ENCODE measurements around the gene WNT11.

Gene WNT11

GRCh38 chr11:76141901-76142588 is 64.3 kb downstream of the WNT11 start:
- Histone ChIP-seq H3K27ac (ENCODE audit: low read length) (no peak overlapping the region), H3K4me2 (ENCODE audit: low read depth, low read length) (no peak overlapping the region), H3K36me3 (replicated peaks; ENCODE audit: insufficient read depth, low read length) (no peaks in the 10 kb centered on the region), H3K9ac (ENCODE audit: low read length) (no peak overlapping the region), H3F3A (ENCODE audit: insufficient read depth, low read length) (no peaks in the 10 kb centered on the region), H3K79me2 (ENCODE audit: low read length) (no peaks in the 10 kb centered on the region), H3K9me2 (replicated peaks; ENCODE audit: insufficient read depth, low read length) (no peaks in the 10 kb centered on the region), H3K4me3 (ENCODE audit: low read length) (no peak overlapping the region), H3K9me3 (replicated peaks; ENCODE audit: insufficient read depth, low read length) (no peaks in the 10 kb centered on the region), H3K27me3 (replicated peaks; ENCODE audit: insufficient read depth, low read length) (no peaks in the 10 kb centered on the region), H3K4me1 (ENCODE audit: low read length) (no peaks in the 10 kb centered on the region), H2AFZ (ENCODE audit: low read length) (no peak overlapping the region), H4K20me1 (ENCODE audit: insufficient read depth, low read length) (no peaks in the 10 kb centered on the region)
- DNase-seq, result no peak
- TF ChIP-seq EZH2 (optimal IDR thresholded peaks at IDR 0.05; ENCODE audit: low read depth, low read length) (no peak), EZH2phosphoT487 (IDR thresholded peaks at IDR 0.05; ENCODE audit: low read length) (no peak)
- TF ChIP-seq, protein P1, sequence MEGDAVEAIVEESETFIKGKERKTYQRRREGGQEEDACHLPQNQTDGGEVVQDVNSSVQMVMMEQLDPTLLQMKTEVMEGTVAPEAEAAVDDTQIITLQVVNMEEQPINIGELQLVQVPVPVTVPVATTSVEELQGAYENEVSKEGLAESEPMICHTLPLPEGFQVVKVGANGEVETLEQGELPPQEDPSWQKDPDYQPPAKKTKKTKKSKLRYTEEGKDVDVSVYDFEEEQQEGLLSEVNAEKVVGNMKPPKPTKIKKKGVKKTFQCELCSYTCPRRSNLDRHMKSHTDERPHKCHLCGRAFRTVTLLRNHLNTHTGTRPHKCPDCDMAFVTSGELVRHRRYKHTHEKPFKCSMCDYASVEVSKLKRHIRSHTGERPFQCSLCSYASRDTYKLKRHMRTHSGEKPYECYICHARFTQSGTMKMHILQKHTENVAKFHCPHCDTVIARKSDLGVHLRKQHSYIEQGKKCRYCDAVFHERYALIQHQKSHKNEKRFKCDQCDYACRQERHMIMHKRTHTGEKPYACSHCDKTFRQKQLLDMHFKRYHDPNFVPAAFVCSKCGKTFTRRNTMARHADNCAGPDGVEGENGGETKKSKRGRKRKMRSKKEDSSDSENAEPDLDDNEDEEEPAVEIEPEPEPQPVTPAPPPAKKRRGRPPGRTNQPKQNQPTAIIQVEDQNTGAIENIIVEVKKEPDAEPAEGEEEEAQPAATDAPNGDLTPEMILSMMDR (IDR thresholded peaks at IDR 0.05; ENCODE audit: low read length), result no peak

DNA sequence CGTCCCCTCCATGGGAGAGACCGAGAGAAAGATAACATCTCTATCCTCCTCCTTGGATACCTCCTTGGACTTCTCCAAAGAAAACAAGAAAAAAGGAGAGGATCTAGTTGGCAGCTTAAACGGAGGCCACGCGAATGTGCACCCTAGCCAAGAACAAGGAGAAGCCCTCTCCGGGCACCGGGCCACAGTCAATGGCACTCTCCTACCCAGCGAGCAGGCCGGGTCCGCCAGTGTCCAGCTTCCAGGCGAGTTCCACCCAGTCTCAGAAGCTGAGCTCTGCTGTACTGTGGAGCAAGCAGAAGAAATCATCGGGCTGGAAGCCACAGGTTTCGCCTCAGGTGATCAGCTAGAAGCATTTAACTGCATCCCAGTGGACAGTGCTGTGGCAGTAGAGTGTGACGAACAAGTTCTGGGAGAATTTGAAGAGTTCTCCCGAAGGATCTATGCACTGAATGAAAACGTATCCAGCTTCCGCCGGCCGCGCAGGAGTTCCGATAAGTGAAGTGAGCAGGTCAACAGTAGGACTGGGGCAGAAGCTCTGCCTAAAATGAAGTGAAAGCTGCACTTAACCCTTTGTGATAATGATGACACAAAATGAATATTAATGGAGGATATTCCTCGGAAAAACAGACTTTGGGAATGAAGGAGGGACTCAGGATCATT is 65.3 kb downstream of the WNT11 start:
- H3K36me3 ChIP-seq (replicated peaks; ENCODE audit: insufficient read depth, low read length), result no peaks in the 10 kb centered on the region

GRCh38 chr11:76139314-76139713 is 67.0 kb downstream of the WNT11 start:
- H3K4me1 ChIP-seq (ENCODE audit: low read length), result no peaks in the 10 kb centered on the region
- no peak for DNase-seq
- H2AFZ ChIP-seq (ENCODE audit: low read length), result no peak overlapping the region
- no peaks in the 10 kb centered on the region for H3K79me2 ChIP-seq (ENCODE audit: low read length)
- H3K4me3 ChIP-seq (ENCODE audit: low read length), result no peak overlapping the region
- no peak overlapping the region for H3K4me2 ChIP-seq (ENCODE audit: low read depth, low read length)
- H3K9me3 ChIP-seq (replicated peaks; ENCODE audit: insufficient read depth, low read length), result no peaks in the 10 kb centered on the region
- H3F3A ChIP-seq (ENCODE audit: insufficient read depth, low read length), result no peaks in the 10 kb centered on the region
- no peaks in the 10 kb centered on the region for H4K20me1 ChIP-seq (ENCODE audit: insufficient read depth, low read length)
- no peak overlapping the region for H3K9ac ChIP-seq (ENCODE audit: low read length)
- TF ChIP-seq, protein P1 (IDR thresholded peaks at IDR 0.05; ENCODE audit: low read length), result no peak
- no peaks in the 10 kb centered on the region for H3K9me2 ChIP-seq (replicated peaks; ENCODE audit: insufficient read depth, low read length)
- no peaks in the 10 kb centered on the region for H3K27me3 ChIP-seq (replicated peaks; ENCODE audit: insufficient read depth, low read length)
- no peaks in the 10 kb centered on the region for H3K36me3 ChIP-seq (replicated peaks; ENCODE audit: insufficient read depth, low read length)
- H3K27ac ChIP-seq (ENCODE audit: low read length), result no peak overlapping the region

More for the DNA sequence above, 65.3 kb downstream of the WNT11 start:
- H2AFZ ChIP-seq (ENCODE audit: low read length), result no peak overlapping the region
- H3K9me3 ChIP-seq (replicated peaks; ENCODE audit: insufficient read depth, low read length), result no peaks in the 10 kb centered on the region
- no peak overlapping the region for H3K4me2 ChIP-seq (ENCODE audit: low read depth, low read length)
- no peak for DNase-seq
- TF ChIP-seq, protein P1 (IDR thresholded peaks at IDR 0.05; ENCODE audit: low read length), result no peak
- no peak for TF ChIP-seq EZH2phosphoT487 (IDR thresholded peaks at IDR 0.05; ENCODE audit: low read length)
- TF ChIP-seq EZH2 (optimal IDR thresholded peaks at IDR 0.05; ENCODE audit: low read depth, low read length), result no peak
- H3K79me2 ChIP-seq (ENCODE audit: low read length), result no peaks in the 10 kb centered on the region
- H3K4me1 ChIP-seq (ENCODE audit: low read length), result no peaks in the 10 kb centered on the region
- H4K20me1 ChIP-seq (ENCODE audit: insufficient read depth, low read length), result no peaks in the 10 kb centered on the region
- H3K9ac ChIP-seq (ENCODE audit: low read length), result no peak overlapping the region
- H3K27ac ChIP-seq (ENCODE audit: low read length), result no peak overlapping the region
- no peaks in the 10 kb centered on the region for H3K9me2 ChIP-seq (replicated peaks; ENCODE audit: insufficient read depth, low read length)
- no peak overlapping the region for H3K4me3 ChIP-seq (ENCODE audit: low read length)
- no peaks in the 10 kb centered on the region for H3K27me3 ChIP-seq (replicated peaks; ENCODE audit: insufficient read depth, low read length)
- no peaks in the 10 kb centered on the region for H3F3A ChIP-seq (ENCODE audit: insufficient read depth, low read length)

Measured in MM.1S (cell line).